B cell (primary cell): Measurements from ENCODE around the gene MKS1. TPM values are rescaled to one million over a fixed set of nuclear protein-coding genes. Genes with fewer than 3 reads are reported as not detected.

Experiments
- ATAC-seq: fragments of 200-7000 bp; cut with Tn5 transposase; one replicate; pipeline ENCODE4 v1.10.0; 2021; ENCODE audit warnings: low read depth, mild to moderate bottlenecking, moderate number of reproducible peaks, moderate library complexity
- CTCF ChIA-PET: fragments of 350-600 bp; sonication (Branson Sonifier 250); formaldehyde crosslinking; loops from one replicate; lab custom pipeline; 2021; ENCODE audit warnings: antibody characterized with exemption, inconsistent platforms; lab: Charles Lee
- POLR2A ChIA-PET: fragments of 350-600 bp; sonication (Branson Sonifier 250); formaldehyde crosslinking; loops from one replicate; lab custom pipeline; 2021; ENCODE audit warnings: antibody characterized with exemption; lab: Charles Lee
- DNase-seq: peaks from one replicate; pipeline ENCODE4 v3.0.0; 2013
- H2AFZ ChIP-seq: 2 replicates; pipeline ENCODE4 v1.6.1; 2012; ENCODE audit warnings: mild to moderate bottlenecking, low read depth, low read length; ENCODE audit not compliant: insufficient read depth, poor library complexity, severe bottlenecking
- H3K27ac ChIP-seq, 2 donors: 1 replicate in 1 of 2; 2 replicates in 1 of 2; pipeline ENCODE4 v1.5.1; 2012 to 2013; ENCODE audit warnings: low read length in 2 of 2, mild to moderate bottlenecking in 2 of 2, moderate library complexity in 1 of 2
- H3K27me3 ChIP-seq, 4 experiments: fragments of 200-600 bp in 1 of 4; sonication (generic) in 1 of 4; replicated peaks in 1 of 4; 1 replicate in 2 of 4; 2 replicates in 2 of 4; pipeline versions ENCODE4 v1.6.1 to v1.7.0; 2013 to 2016; ENCODE audit warnings: low read length in 3 of 4, mild to moderate bottlenecking in 2 of 4, mixed read lengths in 1 of 4, moderate library complexity in 1 of 4; ENCODE audit not compliant: insufficient read depth in 4 of 4, control insufficient read depth in 3 of 4; ENCODE audit errors: control extremely low read depth in 1 of 4
- H3K36me3 ChIP-seq, 2 experiments: replicated peaks in 1 of 2; 1 replicate in 1 of 2; 2 replicates in 1 of 2; pipeline versions ENCODE4 v1.6.1 to v1.7.1; 2013; ENCODE audit warnings: low read length in 1 of 2; ENCODE audit not compliant: insufficient read depth in 2 of 2, control insufficient read depth in 1 of 2; ENCODE audit errors: control extremely low read depth in 1 of 2, extremely low read depth in 1 of 2
- H3K4me1 ChIP-seq, 2 donors: fragments of 200-600 bp in 1 of 2; sonication (generic) in 1 of 2; 1 replicate in 1 of 2; 2 replicates in 1 of 2; pipeline versions ENCODE4 v1.5.1 to v1.6.1; 2013 to 2017; ENCODE audit warnings: low read length in 2 of 2; ENCODE audit not compliant: control insufficient read depth in 2 of 2, insufficient read depth in 2 of 2
- H3K4me2 ChIP-seq: replicated peaks from 2 replicates; pipeline ENCODE3; 2012; ENCODE audit warnings: mild to moderate bottlenecking, low read depth, low read length; ENCODE audit not compliant: poor library complexity, severe bottlenecking
- H3K4me3 ChIP-seq, 5 experiments: fragments of 200-600 bp in 1 of 5; sonication (generic) in 1 of 5; 1 replicate in 3 of 5; 2 replicates in 2 of 5; pipeline versions ENCODE4 v1.5.1 to v1.7.0; 2011 to 2016; ENCODE audit warnings: low read length in 4 of 5, mild to moderate bottlenecking in 4 of 5, low read depth in 2 of 5, control low read depth in 1 of 5, moderate library complexity in 1 of 5; ENCODE audit not compliant: insufficient read depth in 1 of 5; ENCODE audit errors: control extremely low read depth in 1 of 5, extremely low read depth in 1 of 5
- H3K79me2 ChIP-seq: fragments of 200-600 bp; sonication (generic); one replicate; pipeline ENCODE4 v1.6.0; 2016; ENCODE audit warnings: low read length; ENCODE audit not compliant: control insufficient read depth, insufficient read depth
- H3K9ac ChIP-seq: fragments of 200-600 bp; sonication (generic); 2 replicates; pipeline ENCODE4 v1.6.1; 2017; ENCODE audit warnings: mild to moderate bottlenecking, low read length, moderate library complexity
- H3K9me3 ChIP-seq, 3 donors: one replicate each; pipeline versions ENCODE4 v1.6.1 to v1.7.1; 2013; ENCODE audit warnings: low read length in 2 of 3; ENCODE audit not compliant: control insufficient read depth in 2 of 3, insufficient read depth in 1 of 3; ENCODE audit errors: control extremely low read depth in 1 of 3
- H4K20me1 ChIP-seq: 2 replicates; pipeline ENCODE4 v1.6.0; 2012; ENCODE audit warnings: mild to moderate bottlenecking, low read length; ENCODE audit not compliant: insufficient read depth, control insufficient read depth, poor library complexity, severe bottlenecking
- H3K27ac Mint-ChIP-seq: one replicate; pipeline ENCODE4 v1.8.0; 2021; ENCODE audit warnings: mixed read lengths
- H3K27me3 Mint-ChIP-seq: one replicate; pipeline ENCODE4 v1.8.0; 2021; ENCODE audit warnings: mixed read lengths
- H3K4me1 Mint-ChIP-seq: one replicate; pipeline ENCODE4 v1.8.0; 2021; ENCODE audit warnings: mixed read lengths
- H3K4me3 Mint-ChIP-seq: one replicate; pipeline ENCODE4 v1.8.0; 2021; ENCODE audit warnings: mixed read lengths
- H3K9me3 Mint-ChIP-seq: one replicate; pipeline ENCODE4 v1.8.0; 2022; ENCODE audit warnings: mixed read lengths; ENCODE audit not compliant: insufficient read depth
- CTCF ChIP-seq: fragments of 200-600 bp; IDR thresholded peaks from one replicate; pipeline ENCODE4 v1.8.0; 2022; ENCODE audit warnings: antibody characterized with exemption, mild to moderate bottlenecking
- EZH2 ChIP-seq: IDR thresholded peaks from 2 replicates; pipeline ENCODE4 v1.6.1; 2012; ENCODE audit warnings: borderline replicate concordance, low read depth, mild to moderate bottlenecking, moderate library complexity, low read length; ENCODE audit not compliant: insufficient read depth, poor library complexity, severe bottlenecking
- WGBS: methylation state at CpG from one replicate; pipeline ENCODE4 v1.1.5; 2013; ENCODE audit warnings: missing lambda C conversion rate; ENCODE audit not compliant: insufficient coverage; 5-methylcytosine and 5-hydroxymethylcytosine counted together
- intact Hi-C: fragments of 100-400 bp; cut with micrococcal nuclease; formaldehyde crosslinking; loops from one replicate; pipeline ENCODE4 v1.10.0; 2022
- polyA plus RNA-seq: library from polyadenylated mRNA; depleted of rRNA; stranded (reverse); fragments of >200 nt; gene quantifications from 2 replicates; pipeline ENCODE4 v1.2.3, GENCODE V29; 2012
- total RNA-seq, 2 donors: library from RNA; stranded (reverse); fragments of 120-200 nt in 1 of 2; gene quantifications; 1 replicate in 1 of 2; 2 replicates in 1 of 2; pipeline versions ENCODE4 v1.2.3 to v1.2.4, GENCODE V29; 2013 to 2022

Gene MKS1
- total and polyA plus RNA-seq, 2 donors (not counting 1 experiment from before 2014, with no cell fraction given): 8.3 to 19.6 TPM

DNA sequence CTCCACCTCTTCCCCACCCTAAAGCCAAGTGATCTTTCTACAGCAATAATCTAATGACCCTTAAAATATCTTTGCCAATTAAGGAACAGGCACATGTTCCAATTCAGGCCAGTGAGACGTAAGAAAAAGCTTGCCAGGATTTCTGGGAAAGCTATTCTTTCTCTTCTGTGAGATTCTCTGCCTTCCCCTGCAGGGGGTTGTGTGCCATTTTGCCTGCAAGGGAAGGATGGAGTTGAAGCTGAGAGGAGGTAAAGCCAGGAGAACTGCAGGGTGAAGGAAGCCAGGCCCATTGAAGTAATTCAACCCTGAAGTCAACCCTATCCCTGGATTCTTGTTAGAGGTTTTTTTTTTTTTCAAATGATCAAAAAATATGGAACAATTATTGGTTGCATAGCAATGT is 10.3 kb upstream of the MKS1 start:
- 83% methylated on average over 1 of the region's 1 CpG for WGBS
- intact Hi-C loops: no loop called here
- TF ChIP-seq EZH2 (no peak), CTCF (no peak)
- CTCF ChIA-PET: interaction anchor here (0.6 to 1.3 kb wide), 3 partner anchors 18 to 1208 kb away, joined by 3 to 6 read pairs (median 4); no protein-coding TSS in a partner anchor
- Mint-ChIP-seq H3K4me3 (no peak overlapping the region), H3K9me3 (no peaks in the 10 kb centered on the region), H3K27ac (no peak overlapping the region), H3K4me1 (peaks cover 27% of the 10 kb centered on the region), H3K27me3 (peaks cover 7% of the 10 kb centered on the region)
- DNase-seq: no peak
- no peaks in the 10 kb centered on the region for H3K9me3 ChIP-seq
- H3K4me2 ChIP-seq: no peak overlapping the region
- no peak overlapping the region for H3K4me3 ChIP-seq
- no peaks in the 10 kb centered on the region for H3K79me2 ChIP-seq
- no peaks in the 10 kb centered on the region for H4K20me1 ChIP-seq
- no peak for ATAC-seq
- POLR2A ChIA-PET: interaction anchor here (0.5 kb wide), 1 partner anchor 929 kb away, joined by 3 read pairs; no protein-coding TSS in a partner anchor
- no peak overlapping the region for H3K9ac ChIP-seq
- H3K36me3 ChIP-seq: no peaks in the 10 kb centered on the region
- peaks cover 0 to 6% (median 2%) of the 10 kb centered on the region in 4 experiments for H3K27me3 ChIP-seq
- H2AFZ ChIP-seq: no peak overlapping the region
- H3K4me1 ChIP-seq: peaks cover 20 to 25% of the 10 kb centered on the region in 2 donors
- no peak overlapping the region for H3K27ac ChIP-seq

DNA sequence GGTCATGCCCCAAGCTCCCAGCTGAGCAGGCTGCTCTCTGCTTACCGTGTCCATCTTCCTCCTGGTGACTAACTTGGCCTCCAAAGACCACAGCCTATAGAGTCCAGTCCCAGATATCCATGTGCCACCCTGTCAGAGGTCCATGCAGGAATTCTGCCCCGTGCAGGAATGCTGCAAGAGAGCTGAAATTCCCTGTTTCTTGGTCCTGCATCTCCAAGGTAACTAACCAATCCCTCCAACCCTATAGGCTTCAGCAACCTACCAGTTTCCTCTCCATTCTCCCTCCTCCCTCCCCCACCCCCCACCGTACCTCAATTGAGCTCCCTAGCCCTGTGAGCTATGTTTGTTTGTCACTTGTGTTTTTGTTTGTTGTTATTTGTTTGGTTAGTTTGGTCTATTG is 9.6 kb upstream of the MKS1 start:
- 70% methylated on average over 1 of the region's 3 CpGs for WGBS
- ATAC-seq (no peak), DNase-seq (no peak)
- no peak overlapping the region for H2AFZ ChIP-seq
- H3K27me3 ChIP-seq: peaks cover 0 to 6% (median 2%) of the 10 kb centered on the region in 4 experiments
- TF ChIP-seq CTCF: no peak
- TF ChIP-seq EZH2: no peak
- H3K4me2 ChIP-seq: no peak overlapping the region
- Mint-ChIP-seq H3K9me3 (no peaks in the 10 kb centered on the region), H3K27me3 (peaks cover 11% of the 10 kb centered on the region), H3K4me3 (no peak overlapping the region), H3K4me1 (peaks cover 23% of the 10 kb centered on the region), H3K27ac (no peak overlapping the region)
- H3K79me2 ChIP-seq: no peaks in the 10 kb centered on the region
- H3K4me3 ChIP-seq: no peak overlapping the region
- no peaks in the 10 kb centered on the region for H4K20me1 ChIP-seq
- no peak overlapping the region for H3K9ac ChIP-seq
- H3K36me3 ChIP-seq: no peaks in the 10 kb centered on the region
- peaks cover 18 to 19% of the 10 kb centered on the region in 2 donors for H3K4me1 ChIP-seq
- no peaks in the 10 kb centered on the region for H3K9me3 ChIP-seq
- no peak overlapping the region for H3K27ac ChIP-seq
- intact Hi-C loops: no loop called here
- CTCF ChIA-PET: interaction anchor here (0.6 to 2.3 kb wide), 3 partner anchors 13 to 1207 kb away, joined by 6 to 7 read pairs (median 6); no protein-coding TSS in a partner anchor
- POLR2A ChIA-PET: interaction anchor here (0.5 kb wide), 1 partner anchor 930 kb away, joined by 3 read pairs; no protein-coding TSS in a partner anchor
